ENCODE data around the gene UBAC2.

GRCh38 chr13:99342723-99343315 lies 142.2 kb downstream of the UBAC2 start:
- TF ChIP-seq MAFK (IDR thresholded peaks at IDR 0.05; ENCODE audit: low read depth, low read length) (no peak), RFX5 (IDR thresholded peaks at IDR 0.05; ENCODE audit: low read depth, low read length) (no peak), USF2 (IDR thresholded peaks at IDR 0.05; ENCODE audit: low read depth, low read length) (no peak), CTCF (conservative IDR thresholded peaks at IDR 0.05; ENCODE audit: low read depth, low read length) (no peak), RCOR1 (IDR thresholded peaks at IDR 0.05; ENCODE audit: insufficient replicate concordance, low read length) (no peak), POLR2A (IDR thresholded peaks at IDR 0.05; ENCODE audit: low read depth, low read length) (no peak)

Measured in IMR-90 (cell line).